GM18907 (cell line): ENCODE data around the gene CTSO.
"Not testable (repeated sequence)": the region's sequence is repeated elsewhere in the genome, so short reads cannot be mapped to it uniquely, and the experiment has no call there.

Source experiments
- ATAC-seq: cut with Tn5 transposase; IDR thresholded peaks from one replicate; pipeline ENCODE4 v1.9.1; 2021; ENCODE audit warnings: mild to moderate bottlenecking, moderate library complexity; ENCODE audit not compliant: unreplicated experiment

The CTSO gene

DNA sequence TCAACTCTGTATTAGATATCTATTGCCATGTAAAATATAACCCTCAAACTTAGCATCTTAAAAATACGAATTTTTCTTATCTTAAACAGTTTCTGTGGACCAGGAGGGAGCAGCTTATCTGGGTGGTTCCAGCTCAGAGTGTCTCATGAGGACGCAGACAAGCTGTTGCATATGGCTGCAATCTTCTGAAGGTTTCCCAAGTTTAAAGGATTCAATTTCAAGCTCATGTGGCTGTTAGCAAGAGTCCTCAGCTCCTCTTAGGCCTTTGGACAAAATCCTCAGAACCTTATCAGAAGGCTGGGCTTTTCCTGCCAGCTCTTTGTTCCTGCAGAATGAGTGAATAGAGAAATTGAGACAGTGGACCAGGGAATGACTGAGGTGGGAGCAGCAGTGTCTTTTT, 2.8 kb upstream of the CTSO start:
- ATAC-seq = no peak

DNA sequence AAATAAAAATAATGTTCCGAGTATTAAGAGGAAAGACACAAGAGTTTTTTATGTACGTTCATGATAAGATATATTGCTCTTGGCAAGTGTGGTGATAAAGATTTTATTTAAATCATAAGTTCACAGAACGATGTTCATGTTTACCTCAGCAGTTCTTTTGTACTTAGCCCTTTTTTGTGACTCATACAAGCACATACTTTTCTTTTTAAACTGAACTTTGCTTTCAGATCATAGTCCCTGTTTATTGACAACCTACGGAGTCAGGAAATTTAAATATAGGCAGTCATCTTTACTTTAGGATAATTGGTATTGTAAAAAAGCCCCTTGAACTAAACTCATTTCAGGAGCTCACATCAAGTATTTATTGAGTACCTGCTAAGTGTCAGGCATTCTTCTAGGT, 1.3 kb upstream of the CTSO start:
- ATAC-seq = no peak

DNA sequence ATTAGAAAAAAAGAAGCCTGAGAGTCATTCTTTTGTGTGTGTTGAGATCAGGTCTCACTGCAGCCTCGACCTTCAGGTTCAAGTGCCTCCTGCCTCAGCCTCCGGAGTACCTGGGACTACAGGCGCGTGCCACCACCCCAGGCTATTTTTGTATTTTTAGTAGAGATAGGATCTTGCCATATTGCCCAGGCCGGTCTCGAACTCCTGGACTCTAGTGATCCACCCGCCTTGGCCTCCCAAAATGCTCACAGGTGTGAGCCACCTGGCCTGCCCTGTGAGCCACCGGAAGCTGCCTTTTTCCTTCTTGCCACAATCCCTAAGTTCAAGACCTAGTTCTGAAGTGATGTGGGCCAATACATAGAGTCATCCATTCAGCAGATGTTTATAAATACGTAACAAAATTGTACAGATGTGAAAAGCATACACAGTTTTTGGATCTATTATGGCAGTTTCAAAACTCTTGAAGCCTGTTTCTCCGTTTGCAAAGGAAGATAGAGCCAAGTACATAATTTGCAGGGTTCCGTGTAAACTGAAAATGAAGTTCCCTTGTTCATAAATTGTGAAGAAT, 536 bp upstream of the CTSO start:
- ATAC-seq = no peak

DNA sequence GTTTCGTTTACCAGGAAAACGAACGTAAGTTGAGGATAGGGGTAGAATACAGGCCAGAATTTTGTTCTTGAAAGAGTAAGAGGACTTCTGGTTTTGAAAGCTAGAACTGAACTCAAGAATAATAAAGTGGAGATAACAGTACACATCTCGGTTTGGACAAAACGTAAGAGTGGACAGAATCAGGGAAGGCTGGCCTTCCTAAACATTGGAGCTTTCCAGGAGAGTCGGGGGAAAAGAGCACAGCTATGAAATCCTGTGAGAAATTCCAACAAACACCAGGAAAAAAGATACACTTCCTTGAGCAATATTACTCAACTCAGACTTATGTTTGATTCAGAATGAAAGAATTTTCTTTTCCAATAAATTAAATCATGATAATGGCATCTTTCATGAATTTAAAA, 1.2 kb downstream of the CTSO start:
- no peak for ATAC-seq

DNA sequence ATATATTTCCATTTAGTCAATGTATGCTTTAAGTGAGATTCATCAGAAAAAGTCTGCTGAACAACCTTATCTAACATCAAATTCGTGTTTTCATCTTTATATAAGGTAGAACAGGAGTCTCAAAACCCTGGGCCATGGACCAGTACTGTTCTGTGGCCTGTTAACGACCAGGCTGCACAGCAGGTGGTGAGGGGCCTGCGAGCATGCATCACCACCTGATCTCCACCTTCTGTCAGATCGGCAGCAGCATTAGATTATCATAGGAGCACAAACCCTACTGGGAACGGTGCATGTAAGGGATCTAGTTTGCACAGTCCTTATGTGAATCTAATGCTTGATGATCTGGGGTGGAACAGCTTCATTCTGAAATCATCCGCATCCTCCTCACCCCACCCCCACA, 3.2 kb downstream of the CTSO start:
- no peak for ATAC-seq

DNA sequence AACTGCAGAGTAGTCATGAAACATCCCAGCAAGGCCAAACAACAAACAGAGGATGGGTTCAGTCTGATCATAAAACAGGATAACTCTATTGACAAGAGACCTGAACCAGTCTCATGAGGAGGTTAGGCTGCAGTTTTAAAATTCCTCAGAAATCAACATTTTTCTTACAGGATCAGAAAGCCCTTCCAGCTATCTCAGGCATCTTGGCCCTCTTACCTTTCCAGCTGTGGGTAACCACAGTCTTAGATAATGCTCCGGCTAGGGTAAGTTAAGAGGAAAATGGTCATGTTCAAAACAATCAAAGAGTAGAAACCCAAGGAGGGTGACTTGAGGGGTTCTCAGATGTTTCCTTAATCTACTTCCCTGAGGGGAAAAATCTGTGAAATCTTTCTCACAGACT, 5.1 kb downstream of the CTSO start:
- ATAC-seq = no peak

DNA sequence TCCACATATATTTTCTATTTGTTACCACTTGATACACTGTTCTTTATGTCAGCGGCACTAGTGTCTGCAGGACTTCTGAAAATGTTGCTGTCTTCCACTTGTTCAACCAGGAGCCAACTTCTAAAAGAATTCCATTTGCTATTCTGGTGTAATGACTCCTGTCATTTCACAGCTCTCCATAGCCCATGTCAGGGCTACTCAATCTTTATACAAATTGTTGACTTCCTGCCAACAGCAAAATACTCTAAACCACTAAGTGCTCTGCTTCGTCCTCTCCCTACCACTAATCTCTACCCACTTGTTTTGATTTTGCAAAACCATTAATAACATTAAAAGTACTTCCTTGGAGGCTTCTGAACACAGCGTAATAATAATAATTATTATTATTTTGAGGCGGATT, 7.2 kb downstream of the CTSO start:
- no peak for ATAC-seq

DNA sequence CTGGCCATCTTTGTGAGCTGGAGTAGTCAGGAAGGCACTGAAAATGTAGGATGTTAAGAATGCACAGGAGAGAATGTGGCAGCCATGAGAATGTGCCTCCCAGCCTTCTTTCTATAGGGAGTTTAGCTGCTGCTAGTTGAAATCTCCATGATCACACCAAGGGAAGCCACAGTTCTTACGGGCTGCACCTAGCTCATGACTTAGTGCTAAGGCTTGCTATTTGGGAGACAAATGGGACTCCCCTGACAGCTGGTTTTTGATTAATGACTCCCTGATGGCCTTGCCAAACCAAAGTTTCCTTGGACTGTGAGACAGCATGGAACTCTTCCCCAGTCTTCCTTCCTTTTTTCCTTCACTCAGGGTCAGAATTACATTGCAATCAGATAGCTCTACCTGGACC, 9.2 kb downstream of the CTSO start:
- no peak for ATAC-seq

DNA sequence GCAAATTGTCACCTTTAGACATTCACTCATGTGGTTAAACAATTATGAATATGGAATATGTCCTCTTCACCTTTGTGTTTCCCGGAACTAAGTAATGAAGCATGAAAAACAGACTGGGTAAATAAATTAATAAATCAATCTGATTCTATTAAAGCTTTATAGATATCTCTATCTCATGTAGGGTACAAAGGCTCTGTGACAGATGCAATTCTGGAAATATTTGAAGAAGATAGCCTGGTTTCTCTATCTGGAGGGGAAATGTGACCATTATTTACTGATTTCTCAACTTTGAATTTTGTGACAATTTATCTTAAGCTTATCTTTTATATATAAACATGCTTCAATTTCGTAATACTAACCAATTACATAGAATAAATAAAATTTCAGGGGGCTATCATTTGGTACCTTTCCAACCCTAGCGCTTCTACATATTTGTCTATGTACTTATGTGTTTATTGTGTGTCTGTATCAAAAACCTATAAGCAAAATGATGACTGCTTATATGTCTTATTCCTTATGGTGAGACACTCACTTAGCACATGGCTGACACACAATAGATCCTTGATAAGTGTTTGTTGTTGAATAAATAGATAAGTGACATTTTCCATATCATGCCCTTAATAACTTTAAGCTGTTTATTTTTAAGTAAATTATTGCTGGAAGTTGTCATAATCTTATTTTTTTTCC, 9.9 kb downstream of the CTSO start:
- no peak for ATAC-seq

DNA sequence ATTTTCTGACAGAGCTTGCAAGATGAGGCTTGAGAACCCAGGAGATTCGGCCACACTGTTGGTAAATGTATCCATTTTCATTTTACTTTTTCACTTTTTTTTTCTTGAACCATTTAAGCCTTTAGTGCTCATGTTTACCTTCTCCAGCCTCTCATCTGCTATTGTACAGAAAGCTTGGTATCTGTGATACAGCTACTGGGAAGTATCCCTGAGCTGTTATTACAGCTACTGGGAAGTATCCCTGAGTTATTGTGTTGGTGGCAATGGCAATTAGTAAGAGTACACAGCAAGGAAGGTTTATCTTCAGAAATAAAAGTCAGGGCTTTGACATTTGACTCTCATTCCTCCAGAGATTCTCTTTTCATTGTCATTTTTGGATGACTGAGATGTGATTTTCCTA, 11.8 kb downstream of the CTSO start:
- ATAC-seq = no peak

DNA sequence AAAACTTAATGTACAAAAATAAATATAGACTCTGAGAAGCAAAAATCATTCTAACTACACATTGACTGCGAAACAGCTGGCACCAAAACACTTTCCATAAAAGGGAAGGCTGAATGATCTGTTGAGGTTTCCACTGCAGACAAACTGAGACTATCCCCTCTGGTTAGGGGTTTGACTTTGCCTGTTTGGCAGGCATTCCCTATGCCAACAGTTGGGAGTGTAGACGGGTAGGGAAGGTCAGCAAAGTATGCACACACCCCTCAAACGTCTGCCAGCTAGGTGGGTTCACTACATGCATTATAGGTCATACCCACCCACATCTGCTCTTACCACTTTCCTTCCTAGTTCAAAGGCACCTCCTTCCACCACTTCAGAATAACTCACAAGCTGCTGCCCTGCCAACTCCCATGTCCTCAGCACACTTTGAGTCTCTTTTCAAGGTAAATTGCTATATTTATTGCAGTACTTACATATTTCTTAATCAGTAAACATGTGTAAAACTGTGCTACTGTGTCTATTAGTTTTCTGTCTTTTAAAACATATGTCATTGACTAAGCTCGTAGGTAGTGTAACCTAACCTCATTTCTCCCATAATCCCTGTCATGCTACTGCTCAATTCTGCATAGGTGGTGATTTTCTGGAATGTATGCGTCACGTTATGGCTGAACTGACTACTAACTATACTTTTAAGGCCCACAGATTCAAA, 12.4 kb downstream of the CTSO start:
- ATAC-seq = no peak

DNA sequence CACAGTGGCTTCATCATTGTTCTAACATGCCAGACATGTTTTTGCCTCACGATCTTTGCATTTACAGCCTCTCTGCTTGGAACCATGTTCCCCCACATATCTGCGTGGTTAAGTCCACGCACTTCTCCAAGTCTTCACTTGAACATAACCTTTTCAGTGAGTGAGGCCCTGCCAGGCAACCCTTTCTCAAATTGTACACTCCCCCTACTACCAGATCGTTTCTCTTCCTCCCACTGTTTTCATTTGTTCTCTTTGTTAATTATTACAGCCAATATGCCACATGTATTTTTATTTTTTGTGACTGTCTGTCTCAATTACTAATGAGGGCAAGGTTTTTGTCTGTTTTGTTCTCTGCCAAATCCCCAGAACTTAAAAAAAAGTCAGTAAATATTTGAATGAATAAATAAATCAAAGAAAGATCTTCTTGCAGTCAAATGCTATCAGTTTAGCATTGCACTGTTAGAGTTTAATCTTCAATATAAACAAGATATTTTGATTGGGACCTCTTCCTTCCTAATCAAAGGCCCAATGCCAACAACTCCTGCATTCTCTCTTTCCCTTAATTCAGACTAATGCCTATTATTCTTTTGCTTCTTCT, 18.2 kb downstream of the CTSO start:
- no peak for ATAC-seq

DNA sequence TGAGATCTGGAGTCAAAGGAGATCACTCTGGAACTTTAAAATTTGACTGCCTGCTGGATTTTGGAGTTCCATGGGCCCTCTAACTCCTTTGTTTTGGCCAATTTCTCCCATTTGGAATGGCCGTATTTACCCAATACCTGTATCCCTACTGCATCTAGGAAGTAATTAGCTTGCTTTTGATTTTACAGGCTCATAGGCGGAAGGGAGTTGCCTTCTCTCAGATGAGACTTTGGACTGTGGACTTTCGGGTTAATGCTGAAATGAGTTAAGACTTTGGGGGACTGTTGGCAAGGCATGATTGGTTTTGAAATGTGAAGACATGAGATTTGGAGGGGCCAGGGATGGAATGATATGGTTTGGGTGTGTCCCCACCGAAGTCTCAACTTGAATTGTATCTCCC, 19.0 kb downstream of the CTSO start:
- ATAC-seq = not testable (repeated sequence)

DNA sequence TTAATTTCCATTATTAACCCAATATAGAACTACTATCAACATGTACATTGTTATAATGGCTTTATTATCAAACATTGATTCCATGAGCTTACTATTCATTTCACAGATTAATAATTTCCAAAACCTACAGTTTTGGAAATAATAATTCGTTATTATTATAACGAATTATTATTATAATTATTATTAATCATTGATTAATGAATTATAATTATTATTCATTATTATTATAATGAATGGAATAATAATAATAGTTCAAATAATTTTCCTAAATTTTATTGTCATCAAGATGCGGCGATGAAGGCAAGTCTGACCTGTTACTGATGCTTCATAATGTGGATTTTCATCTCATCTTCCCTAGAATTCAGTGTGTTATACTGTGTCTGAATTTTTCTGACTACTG, 22.0 kb downstream of the CTSO start:
- no peak for ATAC-seq

DNA sequence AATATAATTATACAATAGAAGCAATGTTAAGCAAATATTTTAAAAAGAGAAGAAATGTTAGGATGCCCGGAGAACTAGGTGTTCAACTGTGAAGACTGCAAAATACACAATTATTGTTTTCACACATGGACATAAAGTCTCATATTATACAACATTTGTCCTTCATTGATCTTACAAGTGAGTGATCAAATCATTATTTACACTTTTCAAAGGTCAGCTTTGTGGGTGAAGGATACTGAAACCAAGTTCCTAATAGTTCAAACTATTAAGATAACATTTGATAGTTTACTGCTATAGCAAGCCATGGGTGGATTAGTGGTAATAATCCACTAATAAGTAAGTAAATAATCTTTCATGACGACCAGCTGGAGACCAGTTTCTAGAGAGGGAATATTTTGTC, 23.3 kb downstream of the CTSO start:
- ATAC-seq = no peak

DNA sequence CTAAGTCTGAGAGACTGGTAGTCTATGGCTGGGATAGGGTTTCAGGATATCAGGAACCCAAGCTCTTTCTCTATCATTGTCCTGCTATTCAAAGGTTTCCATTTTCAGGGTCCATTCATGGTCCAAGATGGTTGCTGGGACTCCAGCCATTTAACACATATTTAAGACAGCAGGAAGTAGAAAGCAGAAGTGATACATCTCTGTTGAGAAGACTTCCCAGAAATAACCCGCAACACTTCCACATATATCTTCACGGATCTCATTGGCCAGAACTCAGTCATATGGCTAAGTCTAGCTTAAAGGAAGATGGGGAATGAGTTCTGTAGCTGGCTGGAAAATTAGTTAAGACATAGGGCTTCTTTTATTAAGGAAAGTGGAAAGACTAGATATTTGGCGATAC, 23.8 kb downstream of the CTSO start:
- no peak for ATAC-seq

DNA sequence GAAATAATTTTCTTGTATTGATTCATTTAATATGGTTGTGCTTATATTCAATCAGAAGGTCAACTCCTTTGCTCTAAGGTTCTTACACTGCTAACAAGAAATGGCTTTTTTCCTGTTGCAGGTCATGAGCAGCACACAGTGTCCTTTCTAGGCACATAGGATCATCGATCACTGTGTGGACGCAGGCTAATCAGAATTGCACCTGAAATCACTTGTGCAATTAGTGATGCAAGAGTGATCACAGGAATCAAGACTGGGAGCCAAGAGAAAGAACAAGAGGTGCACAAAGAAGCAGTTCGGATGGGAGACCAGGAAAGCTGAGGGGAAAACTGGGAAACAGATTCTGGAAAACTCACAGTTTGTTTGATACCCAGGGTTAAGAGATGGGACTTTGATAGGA, 29.0 kb downstream of the CTSO start:
- no peak for ATAC-seq

DNA sequence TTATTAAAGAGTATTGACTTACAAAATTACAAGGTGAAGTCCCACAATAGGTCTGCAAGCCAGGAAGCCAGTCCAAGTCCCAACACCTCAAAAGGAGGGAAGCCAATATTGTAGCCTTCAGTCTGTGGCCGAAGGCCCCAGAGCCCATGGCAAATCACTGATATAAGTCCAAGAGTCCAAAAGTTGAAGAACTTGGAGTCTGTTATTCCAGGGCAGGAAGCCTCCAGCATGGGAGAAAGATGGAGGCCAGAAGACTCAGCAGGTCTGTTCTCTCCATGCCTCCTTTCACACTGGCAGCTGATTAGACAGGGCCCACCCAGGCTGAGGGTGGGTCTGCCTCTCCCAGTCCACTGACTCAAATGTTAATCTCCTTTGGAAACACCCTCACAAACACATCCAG, 32.1 kb downstream of the CTSO start:
- no peak for ATAC-seq

DNA sequence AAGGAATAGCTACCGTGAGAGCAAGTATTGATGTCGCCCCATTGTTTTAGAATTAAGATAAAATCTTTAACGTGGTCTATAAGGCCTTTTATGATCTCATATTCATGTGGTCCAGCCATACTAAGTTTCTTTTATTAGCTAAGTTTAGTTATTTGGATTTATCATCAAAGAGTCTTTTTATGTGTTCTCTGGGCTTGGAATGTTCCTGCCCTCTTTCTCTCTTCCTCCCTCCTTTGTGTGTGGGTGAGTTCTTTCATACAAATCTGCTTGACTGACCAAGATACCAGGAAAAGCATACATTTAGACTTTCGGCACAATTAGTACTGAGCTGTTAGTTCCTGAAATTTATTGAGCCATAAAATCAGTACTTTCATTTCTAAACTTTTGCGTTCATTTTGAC, 38.9 kb downstream of the CTSO start:
- ATAC-seq = no peak

DNA sequence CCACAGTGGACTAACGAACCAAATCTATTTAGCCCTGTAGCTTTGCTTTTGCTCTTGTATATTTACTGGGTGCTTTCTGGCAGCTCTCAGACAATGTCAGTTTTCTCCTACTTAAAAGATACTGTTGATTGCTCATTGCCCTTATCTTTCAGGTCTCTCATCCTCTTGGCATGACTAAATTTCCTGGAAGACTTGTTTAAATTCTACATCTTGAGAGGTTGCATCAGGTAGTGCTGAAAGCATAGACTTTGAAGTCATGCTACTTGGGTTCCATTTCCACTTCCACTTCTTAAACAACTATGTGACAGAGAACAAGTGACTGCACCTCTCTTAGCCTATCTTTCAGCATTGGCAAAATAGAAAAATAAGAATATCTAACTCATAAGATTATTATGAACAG, 41.8 kb downstream of the CTSO start:
- ATAC-seq = no peak

DNA sequence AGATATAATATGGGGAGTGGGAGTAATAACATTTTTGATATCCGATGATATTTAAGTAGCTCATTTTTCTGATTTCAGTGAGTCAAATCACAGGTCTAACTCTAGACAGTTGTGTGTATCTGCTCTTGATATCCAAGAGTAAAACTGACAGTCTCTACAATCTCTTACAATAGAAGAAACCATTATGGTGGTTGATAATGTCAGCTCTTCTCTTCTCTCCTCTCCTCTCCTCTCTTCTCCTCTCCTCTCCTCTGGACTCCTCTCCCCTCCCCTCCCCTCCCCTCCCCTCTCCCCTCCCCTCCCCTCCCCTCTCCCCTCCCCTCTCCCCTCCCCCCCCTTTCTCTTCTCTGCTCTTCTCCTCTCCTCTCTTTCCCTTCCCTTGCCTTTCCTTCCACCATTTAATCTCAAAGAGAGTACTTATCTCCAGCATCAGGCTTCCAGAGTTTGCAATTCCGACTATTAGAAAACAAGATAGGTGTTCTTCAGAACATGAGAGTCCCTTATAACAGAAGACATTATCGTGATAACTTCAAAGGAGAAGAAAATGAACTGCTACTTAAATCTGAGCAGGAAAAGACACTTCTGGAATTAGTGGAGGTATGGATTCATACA, 43.9 kb downstream of the CTSO start:
- no peak for ATAC-seq
